GM12878 (cell line): ENCODE results near the gene INPP5D. TPM values are rescaled to one million over a fixed set of nuclear protein-coding genes. Genes with fewer than 3 reads are reported as not detected.

ENCODE experiments used
- ATAC-seq: fragments of 200-7000 bp; cut with Tn5 transposase; 3 replicates; pipeline ENCODE4 v1.9.1; 2020; ENCODE audit warnings: mild to moderate bottlenecking, moderate library complexity
- BruUV-seq: library from RNA; stranded (reverse); fragments of 400-500 nt; replicated peaks from 2 replicates; lab custom pipeline; 2021; lab: Mats Ljungman, UMichigan
- CTCF ChIA-PET: fragments of 300-600 bp; sonication (Branson Sonifier 250); formaldehyde crosslinking; extraction: SDS; loops from one replicate; lab custom pipeline; 2021; ENCODE audit warnings: inconsistent platforms; lab: Yijun Ruan, JAX
- POLR2A ChIA-PET: fragments of 350-600 bp; formaldehyde crosslinking; extraction: SDS; loops from one replicate; lab custom pipeline; 2021; ENCODE audit warnings: inconsistent platforms; lab: Charles Lee
- RAD21 ChIA-PET: fragments of 300-600 bp; sonication (Branson Sonifier 250); formaldehyde crosslinking; loops from one replicate; lab custom pipeline; 2023; ENCODE audit warnings: antibody characterized with exemption; ENCODE audit not compliant: unreplicated experiment; lab: Charles Lee
- SMC1A ChIA-PET: fragments of 300-600 bp; sonication (Branson Sonifier 250); formaldehyde crosslinking; loops from one replicate; lab custom pipeline; 2023; ENCODE audit not compliant: unreplicated experiment, uncharacterized antibody; lab: Charles Lee
- DNase-seq: peaks from one replicate; pipeline ENCODE4 v3.0.0-alpha.2; 2011; ENCODE audit warnings: low read depth, low spot score
- FAIRE-seq: peaks from 3 replicates; lab custom pipeline; 2011; peaks lifted over from hg19 to GRCh38; lab: Jason Lieb, UNC
- H2AFZ ChIP-seq: 2 replicates; pipeline ENCODE4 v1.6.0; 2011; ENCODE audit warnings: low read depth, low read length, control low read depth; ENCODE audit not compliant: control insufficient read depth
- H3K27ac ChIP-seq: 2 replicates; pipeline ENCODE4 v1.5.1; 2011; ENCODE audit warnings: control low read depth; ENCODE audit not compliant: control insufficient read depth, insufficient read depth
- H3K27me3 ChIP-seq, 2 experiments: replicated peaks in 1 of 2; 2 replicates each; pipeline versions ENCODE4 v1.6.0 to v1.6.1; 2011; ENCODE audit warnings: low read length in 1 of 2; ENCODE audit not compliant: control insufficient read depth in 2 of 2, insufficient read depth in 2 of 2
- H3K36me3 ChIP-seq, 2 experiments: 2 replicates each; pipeline ENCODE4 v1.5.1; 2011; ENCODE audit warnings: low read length in 1 of 2; ENCODE audit not compliant: control insufficient read depth in 2 of 2, insufficient read depth in 2 of 2
- H3K4me1 ChIP-seq: 2 replicates; pipeline ENCODE4 v1.6.1; 2011; ENCODE audit warnings: mild to moderate bottlenecking, low read length, moderate library complexity, mixed read lengths; ENCODE audit not compliant: control insufficient read depth, insufficient read depth
- H3K4me2 ChIP-seq: 2 replicates; pipeline ENCODE4 v1.6.0; 2011; ENCODE audit warnings: control low read depth; ENCODE audit not compliant: control insufficient read depth, insufficient read depth
- H3K4me3 ChIP-seq: fragments of 200-600 bp; sonication (generic); 2 replicates; pipeline ENCODE4 v1.5.1; 2016
- H3K79me2 ChIP-seq: 2 replicates; pipeline ENCODE4 v1.6.0; 2011; ENCODE audit warnings: low read length; ENCODE audit not compliant: control insufficient read depth, insufficient read depth
- H3K9ac ChIP-seq: 2 replicates; pipeline ENCODE4 v1.8.0; 2011; ENCODE audit warnings: low read length, control low read depth, mixed read lengths; ENCODE audit not compliant: control insufficient read depth, insufficient read depth
- H3K9me3 ChIP-seq: replicated peaks from 3 replicates; pipeline ENCODE4 v1.5.1; 2011; ENCODE audit warnings: mild to moderate bottlenecking, low read length; ENCODE audit not compliant: control insufficient read depth, insufficient read depth
- H4K20me1 ChIP-seq: 2 replicates; pipeline ENCODE4 v1.6.0; 2011; ENCODE audit not compliant: control insufficient read depth, insufficient read depth
- CHD4 ChIP-seq: fragments of 200-600 bp; sonication (generic); IDR thresholded peaks from 2 replicates; pipeline ENCODE4 v1.6.1; 2016; ENCODE audit warnings: mild to moderate bottlenecking
- IKZF2 ChIP-seq, 2 experiments: fragments of 450-650 bp; IDR thresholded peaks; 2 replicates each; pipeline ENCODE4 v1.6.1; 2017; ENCODE audit warnings: mild to moderate bottlenecking in 2 of 2, moderate library complexity in 2 of 2
- JUNB ChIP-seq: IDR thresholded peaks from 2 replicates; pipeline ENCODE4 v1.6.1; 2016; ENCODE audit warnings: antibody characterized with exemption, mild to moderate bottlenecking
- RFX5 ChIP-seq: IDR thresholded peaks from 2 replicates; pipeline ENCODE4 v1.6.1; 2011; ENCODE audit warnings: low read depth, low read length, improper control_type of control experiment
- SPI1 ChIP-seq: IDR thresholded peaks from 2 replicates; pipeline ENCODE4 v1.6.1; 2011; ENCODE audit warnings: low read depth, mild to moderate bottlenecking, low read length, moderate library complexity, borderline replicate concordance; ENCODE audit not compliant: insufficient read depth
- TBL1XR1 ChIP-seq: IDR thresholded peaks from 2 replicates; pipeline ENCODE4 v1.6.1; 2012; ENCODE audit warnings: low read depth, low read length, improper control_type of control experiment
- YY1 ChIP-seq: IDR thresholded peaks from 2 replicates; pipeline ENCODE4 v1.6.1; 2011; ENCODE audit warnings: low read depth, mild to moderate bottlenecking, low read length
- WGBS: methylation state at CpG from one replicate; pipeline ENCODE4 v1.1.6; 2016; ENCODE audit warnings: low lambda C conversion rate; ENCODE audit not compliant: insufficient replicate concordance, insufficient coverage; ENCODE audit errors: missing lambda C conversion rate; 5-methylcytosine and 5-hydroxymethylcytosine counted together
- in situ Hi-C: fragments of 300-500 bp; cut with MboI; formaldehyde crosslinking; loops from 9 replicates; pipeline ENCODE4 v1.14.3; 2018; ENCODE audit warnings: mixed read lengths
- intact Hi-C: fragments of 100-400 bp; cut with micrococcal nuclease; formaldehyde crosslinking; loops from one replicate; pipeline ENCODE4 v1.14.2; 2022; ENCODE audit not compliant: unreplicated experiment
- polyA plus RNA-seq, 11 experiments: library from polyadenylated mRNA; depleted of rRNA in 4 of 11; unstranded in 6 of 11; stranded (reverse) in 5 of 11; fragments of >200 nt; fragmentation: Nextera tagmentation in 4 of 11; fragmentation: Illumina TruSeq in 1 of 11; extraction: Ambion mirVana in 4 of 11; extraction: Trizol in 1 of 11; gene quantifications; 1 replicate in 1 of 11; 2 replicates in 10 of 11; pipeline versions ENCODE4 v1.2.1 to v1.2.3, GENCODE V29; 2011 to 2016; ENCODE audit warnings: inconsistent platforms in 2 of 11, missing spikeins in 2 of 11, low read depth in 1 of 11
- total RNA-seq, 4 experiments: library from RNA; depleted of rRNA in 3 of 4; stranded (reverse); fragments of >200 nt in 3 of 4; fragmentation: Illumina TruSeq in 1 of 4; extraction: Trizol in 1 of 4; gene quantifications; 2 replicates each; pipeline versions ENCODE4 v1.2.1 to v1.2.3, GENCODE V29; 2013 to 2021
- TF ChIP-seq, protein P1 (sequence below): fragments of 450-650 bp; IDR thresholded peaks from 2 replicates; pipeline ENCODE4 v1.6.1; 2016; ENCODE audit warnings: mild to moderate bottlenecking

Gene INPP5D
- total and polyA plus RNA-seq, 10 of the 15 experiments (the other 5 are each of a cell fraction or from before 2014, with no cell fraction given), result 11.8 to 139 (median 88.8) TPM

DNA sequence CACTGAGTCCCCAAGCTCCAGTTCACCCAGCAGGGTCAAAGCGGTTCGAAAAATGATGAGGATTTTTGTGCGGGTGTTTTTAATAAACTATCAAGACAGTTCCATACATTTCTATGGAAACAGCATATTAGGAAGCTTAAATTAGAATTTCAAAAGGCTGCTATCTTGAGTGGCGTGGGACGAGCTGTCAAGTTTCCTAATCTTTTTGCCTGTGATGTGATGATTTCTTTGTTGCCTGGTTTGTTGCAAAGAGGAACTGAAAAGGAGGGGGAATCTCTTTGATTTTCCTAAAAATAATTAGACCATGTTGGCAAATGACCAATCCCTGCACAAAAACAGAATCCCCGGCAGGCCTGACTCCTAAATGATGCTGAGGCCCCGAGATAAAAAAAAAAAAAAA, 125.2 kb downstream of the INPP5D start:
- intact Hi-C loops, result loop anchor here (5.0 kb wide), 1 partner anchor 67 kb away; the partner anchor contains the start of gene ATG16L1

More for the DNA sequence above, 125.2 kb downstream of the INPP5D start:
- Histone ChIP-seq H3K36me3 (peaks cover 54 to 66% of the 10 kb centered on the region in 2 experiments), H3K9me3 (no peaks in the 10 kb centered on the region), H3K79me2 (no peaks in the 10 kb centered on the region), H3K4me3 (no peak overlapping the region), H3K4me1 (peaks cover 21% of the 10 kb centered on the region), H3K4me2 (no peak overlapping the region), H3K9ac (no peak overlapping the region), H4K20me1 (no peaks in the 10 kb centered on the region), H2AFZ (no peak overlapping the region), H3K27ac (no peak overlapping the region), H3K27me3 (no peaks in the 10 kb centered on the region)
- ChIA-PET POLR2A (interaction anchor here (1.0 to 1.5 kb wide), 3 partner anchors 38 to 86 kb away, joined by 3 to 6 read pairs (median 3); no protein-coding TSS in a partner anchor), SMC1A (interaction anchor here (0.9 to 3.2 kb wide), 6 partner anchors 38 to 125 kb away, joined by 4 to 18 read pairs (median 6); partner anchors contain the start of genes ATG16L1 and INPP5D), CTCF (interaction anchor here (0.8 to 1.6 kb wide), 9 partner anchors 9 to 156 kb away, joined by 3 to 6 read pairs (median 4); no protein-coding TSS in a partner anchor), RAD21 (interaction anchor here (0.5 to 1.6 kb wide), 8 partner anchors 14 to 452 kb away, joined by 3 to 9 read pairs (median 3); partner anchors contain the start of gene ATG16L1)
- ATAC-seq, result no peak
- 86% methylated on average over 5 of the region's 7 CpGs for WGBS
- no peak for DNase-seq
- in situ Hi-C loops, result no loop called here
- TF ChIP-seq, protein P1, sequence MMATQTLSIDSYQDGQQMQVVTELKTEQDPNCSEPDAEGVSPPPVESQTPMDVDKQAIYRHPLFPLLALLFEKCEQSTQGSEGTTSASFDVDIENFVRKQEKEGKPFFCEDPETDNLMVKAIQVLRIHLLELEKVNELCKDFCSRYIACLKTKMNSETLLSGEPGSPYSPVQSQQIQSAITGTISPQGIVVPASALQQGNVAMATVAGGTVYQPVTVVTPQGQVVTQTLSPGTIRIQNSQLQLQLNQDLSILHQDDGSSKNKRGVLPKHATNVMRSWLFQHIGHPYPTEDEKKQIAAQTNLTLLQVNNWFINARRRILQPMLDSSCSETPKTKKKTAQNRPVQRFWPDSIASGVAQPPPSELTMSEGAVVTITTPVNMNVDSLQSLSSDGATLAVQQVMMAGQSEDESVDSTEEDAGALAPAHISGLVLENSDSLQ, result peak; percentile 24; the same call in 1 of the 2 replicates
- TF ChIP-seq SPI1 (peak; percentile 74; the same call in 1 of the 2 replicates), JUNB (no peak), RFX5 (no peak), CHD4 (no peak), IKZF2 (IDR thresholded peaks at IDR 0.05) (no peak), TBL1XR1 (no peak), YY1 (no peak)
- FAIRE-seq, result no peak
- no TSS peak for BruUV-seq
